Breast epithelium (tissue), 4 donors: ENCODE results near the gene PEX26. TPM values are rescaled to one million over a fixed set of nuclear protein-coding genes. Genes with fewer than 3 reads are reported as not detected.

Experiments
- DNase-seq, 2 donors: peaks; one replicate each; pipeline ENCODE4 v3.0.0-alpha.2; 2019; ENCODE audit warnings: low spot score in 2 of 2
- H3K27ac ChIP-seq, 2 donors: fragments of 200-600 bp; sonication (generic) in 1 of 2; one replicate each; pipeline ENCODE4 v1.5.1; 2016 to 2019; ENCODE audit warnings: mild to moderate bottlenecking in 1 of 2
- H3K27me3 ChIP-seq, 2 donors: fragments of 200-600 bp; sonication (generic) in 1 of 2; one replicate each; pipeline versions ENCODE4 v1.5.1 to v1.6.0; 2017 to 2019; ENCODE audit warnings: control low read depth in 1 of 2, mild to moderate bottlenecking in 1 of 2
- H3K36me3 ChIP-seq: fragments of 200-600 bp; one replicate; pipeline ENCODE4 v1.5.1; 2019
- H3K4me1 ChIP-seq, 2 donors: fragments of 200-600 bp; sonication (generic); one replicate each; pipeline ENCODE4 v1.5.1; 2016 to 2019; ENCODE audit warnings: control low read depth in 1 of 2
- H3K4me3 ChIP-seq, 3 donors: fragments of 200-600 bp; sonication (generic); 1 replicate in 2 of 3; 2 replicates in 1 of 3; pipeline ENCODE4 v1.5.1; 2016 to 2019; ENCODE audit warnings: mild to moderate bottlenecking in 3 of 3, moderate library complexity in 2 of 3
- H3K9me3 ChIP-seq, 2 donors: fragments of 200-600 bp; sonication (generic) in 1 of 2; one replicate each; pipeline ENCODE4 v1.5.1; 2016 to 2019; ENCODE audit warnings: control low read depth in 1 of 2
- CTCF ChIP-seq, 3 donors: fragments of 450-650 bp; IDR thresholded peaks; one replicate each; pipeline ENCODE4 v1.5.1; 2016 to 2017; ENCODE audit warnings: antibody characterized with exemption in 3 of 3, mild to moderate bottlenecking in 3 of 3, moderate library complexity in 3 of 3
- POLR2A ChIP-seq: fragments of 450-650 bp; IDR thresholded peaks from one replicate; pipeline ENCODE4 v1.6.1; 2016; ENCODE audit warnings: antibody characterized with exemption, mild to moderate bottlenecking, moderate library complexity
- POLR2AphosphoS5 ChIP-seq, 3 donors: sonication (generic); formaldehyde crosslinking; IDR thresholded peaks; one replicate each; pipeline ENCODE4 v1.6.1; 2017; ENCODE audit warnings: antibody characterized with exemption in 3 of 3
- intact Hi-C: fragments of 100-400 bp; cut with DNase I; formaldehyde crosslinking; loops from one replicate; pipeline ENCODE4 v1.15.1; 2023; ENCODE audit warnings: low total_unique reads
- total RNA-seq, 3 donors: library from RNA; depleted of rRNA; stranded (reverse); fragments of >200 nt; gene quantifications; one replicate each; pipeline ENCODE4 v1.1.0, GENCODE V29; 2016

Gene PEX26
- 10 to 100 TPM; 18.7 to 22.2 (median 19.2) TPM for total RNA-seq

DNA sequence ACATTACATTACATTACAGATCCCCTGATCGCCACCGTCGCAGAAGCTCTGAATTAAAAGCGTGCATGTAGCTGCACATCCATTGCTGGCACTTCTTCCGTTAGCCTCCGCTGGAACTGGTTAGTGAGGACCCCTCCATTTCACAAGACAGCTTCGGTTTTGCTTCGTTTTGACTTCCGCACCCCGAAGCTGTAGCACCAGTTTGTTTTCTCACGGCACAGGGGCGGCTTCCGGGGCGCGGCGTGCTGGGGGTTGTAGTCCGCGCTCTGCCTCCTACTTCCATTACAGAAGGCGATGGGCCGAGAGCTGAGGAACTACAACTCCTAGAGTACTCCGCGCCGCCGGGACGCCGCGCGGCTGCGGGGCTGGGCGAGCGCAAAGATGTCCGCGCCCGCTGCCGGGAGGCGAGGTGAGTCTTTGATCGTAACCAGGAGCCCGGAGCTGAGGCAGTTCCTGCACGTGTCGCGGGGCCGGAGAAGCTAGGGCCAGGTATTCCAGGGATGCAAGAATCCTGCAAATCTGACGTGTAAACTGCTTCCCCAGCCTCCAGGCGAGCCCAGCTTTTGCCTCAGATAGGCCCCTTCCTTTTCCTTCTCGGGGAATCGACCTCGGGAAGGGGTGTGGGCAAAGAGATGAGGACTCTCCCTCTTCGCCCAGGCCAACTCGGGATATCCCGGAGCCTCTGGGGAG is at the start of gene PEX26:
Gene PEX26, plus strand, starts transcription at position 352 of the 690 bp plus-strand sequence. CDS start 387 bp downstream, outside the sequence.
- Histone ChIP-seq H3K4me3 (peak within 1 kb of the TSS; percentile 86 to 97 (median 97)), H3K9me3 (no peaks in the 10 kb centered on the region), H3K4me1 (peaks cover 0 to 20% of the 10 kb centered on the region in 2 donors), H3K27me3 (no peaks in the 10 kb centered on the region), H3K27ac (peak within 1 kb of the TSS; percentile 88 to 92), H3K36me3 (no peaks in the 10 kb centered on the region)
- intact Hi-C loops, result loop anchor here (5.0 kb wide), 1 partner anchor 245 kb away; no protein-coding TSS in a partner anchor
- no peak for TF ChIP-seq CTCF (IDR thresholded peaks at IDR 0.05)
- no peak for TF ChIP-seq POLR2A
- peak; percentile 72 to 91 (median 75) for TF ChIP-seq POLR2AphosphoS5 (IDR thresholded peaks at IDR 0.05)
- DNase-seq, result peak; percentile 94 to 95

- DNase-seq, result no peak
- Histone ChIP-seq H3K4me3 (no peak overlapping the region), H3K36me3 (no peaks in the 10 kb centered on the region), H3K4me1 (peaks cover 0 to 8% of the 10 kb centered on the region in 2 donors), H3K9me3 (no peaks in the 10 kb centered on the region), H3K27me3 (no peaks in the 10 kb centered on the region), H3K27ac (no peak overlapping the region)
- TF ChIP-seq POLR2AphosphoS5 (IDR thresholded peaks at IDR 0.05) (no peak), CTCF (IDR thresholded peaks at IDR 0.05) (no peak), POLR2A (no peak)
- intact Hi-C loops, result no loop called here
Measured at GRCh38 chr22:18028817-18029527, 48.8 kb upstream of the PEX26 start.

DNA sequence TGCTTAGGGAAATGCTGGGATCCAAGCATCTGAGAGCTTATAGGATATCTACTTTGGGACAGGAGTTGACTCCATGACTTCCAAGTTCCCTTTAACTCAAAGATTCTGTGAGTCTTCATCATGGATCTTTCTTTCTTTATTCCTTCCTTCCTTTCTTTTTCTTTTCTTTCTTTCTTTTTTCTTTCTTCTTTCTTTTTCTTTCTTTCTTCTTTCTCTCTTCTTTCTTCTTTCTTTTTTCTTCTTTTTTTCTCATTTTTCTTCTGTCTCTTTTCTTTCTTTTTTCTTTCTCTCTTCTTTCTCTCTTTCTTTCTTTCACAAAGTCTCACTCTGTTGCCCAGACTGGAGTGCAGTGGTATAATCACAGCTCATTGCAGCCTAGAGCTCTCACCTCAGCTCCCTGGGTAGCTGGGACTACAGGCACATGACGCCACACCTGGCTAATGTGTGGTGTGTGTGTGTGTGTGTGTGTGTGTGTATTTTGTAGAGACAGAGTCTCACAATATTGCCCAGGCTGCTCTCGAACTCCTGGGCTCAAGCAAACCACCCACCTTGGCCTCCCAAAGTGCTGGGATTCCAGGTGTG is 48.0 kb upstream of the PEX26 start:
- Histone ChIP-seq H3K9me3 (no peaks in the 10 kb centered on the region), H3K4me3 (no peak overlapping the region), H3K27ac (no peak overlapping the region), H3K27me3 (no peaks in the 10 kb centered on the region), H3K36me3 (no peaks in the 10 kb centered on the region), H3K4me1 (peaks cover 0 to 8% of the 10 kb centered on the region in 2 donors)
- intact Hi-C loops, result no loop called here
- TF ChIP-seq POLR2AphosphoS5 (IDR thresholded peaks at IDR 0.05) (no peak), CTCF (IDR thresholded peaks at IDR 0.05) (no peak), POLR2A (no peak)
- no peak for DNase-seq

GRCh38 chr22:18031695-18032454 is 45.9 kb upstream of the PEX26 start:
- Histone ChIP-seq H3K36me3 (no peaks in the 10 kb centered on the region), H3K27ac (peak overlapping the region; percentile 62 to 79), H3K27me3 (no peaks in the 10 kb centered on the region), H3K4me1 (peaks cover 0 to 8% of the 10 kb centered on the region in 2 donors), H3K9me3 (no peaks in the 10 kb centered on the region), H3K4me3 (no peak overlapping the region)
- intact Hi-C loops, result no loop called here
- TF ChIP-seq POLR2AphosphoS5 (IDR thresholded peaks at IDR 0.05), result no peak
- TF ChIP-seq CTCF (IDR thresholded peaks at IDR 0.05), result no peak
- no peak for TF ChIP-seq POLR2A
- peak in 1 of 2 donors; percentile 84 for DNase-seq
